HG02759 (cell line): Measurements from ENCODE around the gene APOM.

ENCODE experiments used
- ATAC-seq: cut with Tn5 transposase; IDR thresholded peaks from one replicate; pipeline ENCODE4 v1.9.1; 2021; ENCODE audit warnings: mild to moderate bottlenecking, moderate library complexity; ENCODE audit not compliant: unreplicated experiment

Gene APOM

DNA sequence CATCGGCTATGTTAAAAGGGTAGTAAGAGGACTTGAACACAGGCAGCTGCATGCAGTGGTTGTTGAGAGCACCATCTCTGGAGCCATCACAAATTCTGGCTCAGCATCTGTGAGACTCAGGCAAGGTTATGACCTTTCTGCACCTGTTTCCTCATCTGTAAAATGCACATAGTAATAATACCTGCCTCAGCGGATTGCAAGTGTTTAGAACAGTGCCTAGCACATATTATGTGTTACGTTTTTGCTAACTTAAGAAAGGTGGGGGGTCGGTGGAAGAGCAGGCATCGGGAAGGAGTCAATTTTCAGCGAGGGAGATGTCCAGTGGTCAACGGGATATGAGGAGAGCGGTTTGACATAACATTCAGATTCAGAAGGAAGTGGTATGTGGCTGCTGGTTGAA lies 22.3 kb downstream of the APOM start:
- ATAC-seq, result no peak

GRCh38 chr6:31680226-31681134 lies 24.8 kb downstream of the APOM start, which contains the start of gene LY6G5C:
LY6G5C (minus strand) TSS chr6:31681067; CDS start chr6:31680373, 694 bp downstream.
- ATAC-seq, result no peak

- ATAC-seq, result no peak
These were observed 25.5 kb downstream of the APOM start for GRCh38 chr6:31681135-31681671.

GRCh38 chr6:31683591-31683990 lies 27.9 kb downstream of the APOM start:
- no peak for ATAC-seq

GRCh38 chr6:31686483-31686882 lies 30.8 kb downstream of the APOM start:
- no peak for ATAC-seq

DNA sequence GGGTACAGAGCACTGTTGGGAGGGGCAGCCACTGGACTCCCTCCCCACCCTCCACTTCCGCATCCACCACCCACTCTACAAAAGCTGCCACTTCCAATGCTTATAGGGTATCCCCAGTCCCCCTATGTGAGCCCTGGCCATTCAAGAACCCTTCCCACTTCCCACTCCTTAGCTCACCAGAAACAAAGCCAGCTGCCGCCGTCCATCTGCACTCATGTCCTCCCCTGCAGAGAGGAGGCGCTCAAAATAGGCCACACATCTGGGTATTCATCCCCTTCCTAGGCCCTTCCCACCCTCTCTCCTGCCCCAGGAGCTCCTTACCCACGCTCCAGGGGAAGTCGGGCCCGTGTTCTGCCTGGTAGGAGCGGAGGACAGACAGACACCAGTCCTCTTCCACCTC lies 31.6 kb downstream of the APOM start:
- ATAC-seq, result no peak

DNA sequence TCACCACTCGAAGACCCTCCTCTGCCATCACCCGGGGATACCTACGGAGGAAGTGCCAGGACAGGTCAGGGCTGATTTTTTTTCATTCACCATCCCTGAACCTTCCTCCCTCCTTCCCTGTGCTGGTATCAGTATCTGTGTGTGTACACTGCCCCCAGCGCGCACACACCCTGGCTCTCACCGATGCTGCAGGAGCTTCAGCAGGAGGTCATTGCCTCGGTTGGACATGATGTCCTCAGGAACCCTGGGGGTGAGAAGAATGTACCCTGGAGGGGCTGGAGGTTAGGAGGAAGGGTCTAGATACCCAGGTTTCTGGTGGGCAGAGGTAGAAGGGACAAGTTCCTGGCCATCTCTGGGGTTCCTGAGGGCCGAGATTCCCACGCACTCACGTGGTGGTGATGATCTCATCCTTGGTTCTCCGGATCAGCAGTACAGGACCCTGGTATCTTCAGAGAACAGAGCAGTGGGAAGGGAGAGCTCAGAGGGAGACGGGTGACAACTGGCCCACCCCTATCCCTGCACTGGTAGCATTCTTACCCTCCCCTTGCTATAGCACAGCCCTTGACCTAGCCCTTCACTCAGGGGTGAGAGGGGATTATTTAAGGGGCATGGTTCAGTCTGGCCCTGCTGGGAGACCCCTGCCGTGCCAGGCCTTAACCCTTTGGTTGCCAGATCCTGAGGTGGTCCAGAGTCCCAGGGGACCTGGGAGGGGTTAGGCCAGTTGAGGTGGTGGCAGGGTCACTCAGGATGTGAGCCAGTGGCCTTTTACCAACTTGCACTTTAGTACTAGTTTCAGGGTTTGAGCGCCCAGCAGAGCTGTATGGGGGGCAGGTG lies 32.4 kb downstream of the APOM start:
- no peak for ATAC-seq

DNA sequence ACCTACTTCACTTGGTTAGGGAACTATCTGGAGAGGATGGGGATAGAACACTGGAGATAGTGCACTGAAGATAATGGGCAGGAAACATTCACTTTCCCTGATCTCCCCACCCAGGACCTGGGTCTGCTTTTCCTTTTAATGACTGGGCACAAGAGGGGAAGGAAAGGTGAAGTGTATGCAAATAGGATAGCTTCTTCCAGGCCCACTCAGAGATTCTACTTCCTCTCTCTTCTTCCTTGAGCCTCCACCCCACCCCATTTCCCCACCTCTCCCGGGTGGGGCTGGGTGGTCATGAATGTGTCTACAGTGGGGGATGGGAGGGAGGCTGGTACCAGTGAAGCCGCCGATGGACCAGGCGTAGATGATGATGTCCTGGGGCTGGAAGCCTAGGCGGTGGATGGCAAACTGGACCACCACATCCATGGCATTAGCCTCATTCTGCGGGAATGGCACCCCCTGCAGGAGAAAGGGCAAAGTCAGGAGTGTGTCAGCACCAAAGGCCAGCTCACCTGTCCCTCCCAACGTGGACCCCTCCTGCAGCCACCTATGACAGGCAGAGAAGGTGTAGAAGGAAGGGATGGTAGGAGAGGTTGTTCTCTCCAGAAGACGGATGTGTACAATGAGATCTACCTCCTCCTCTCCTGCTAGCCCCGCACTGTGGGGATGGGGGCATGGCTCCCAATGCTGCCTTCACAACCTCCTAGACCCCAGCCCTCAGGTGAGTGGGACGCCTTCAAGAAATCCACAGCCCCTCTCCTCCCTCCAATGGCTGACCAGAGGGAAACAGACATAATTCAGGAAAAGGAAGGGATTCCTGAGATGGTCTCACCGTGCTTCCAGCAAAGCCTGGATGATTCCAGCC lies 33.8 kb downstream of the APOM start:
- no peak for ATAC-seq

DNA sequence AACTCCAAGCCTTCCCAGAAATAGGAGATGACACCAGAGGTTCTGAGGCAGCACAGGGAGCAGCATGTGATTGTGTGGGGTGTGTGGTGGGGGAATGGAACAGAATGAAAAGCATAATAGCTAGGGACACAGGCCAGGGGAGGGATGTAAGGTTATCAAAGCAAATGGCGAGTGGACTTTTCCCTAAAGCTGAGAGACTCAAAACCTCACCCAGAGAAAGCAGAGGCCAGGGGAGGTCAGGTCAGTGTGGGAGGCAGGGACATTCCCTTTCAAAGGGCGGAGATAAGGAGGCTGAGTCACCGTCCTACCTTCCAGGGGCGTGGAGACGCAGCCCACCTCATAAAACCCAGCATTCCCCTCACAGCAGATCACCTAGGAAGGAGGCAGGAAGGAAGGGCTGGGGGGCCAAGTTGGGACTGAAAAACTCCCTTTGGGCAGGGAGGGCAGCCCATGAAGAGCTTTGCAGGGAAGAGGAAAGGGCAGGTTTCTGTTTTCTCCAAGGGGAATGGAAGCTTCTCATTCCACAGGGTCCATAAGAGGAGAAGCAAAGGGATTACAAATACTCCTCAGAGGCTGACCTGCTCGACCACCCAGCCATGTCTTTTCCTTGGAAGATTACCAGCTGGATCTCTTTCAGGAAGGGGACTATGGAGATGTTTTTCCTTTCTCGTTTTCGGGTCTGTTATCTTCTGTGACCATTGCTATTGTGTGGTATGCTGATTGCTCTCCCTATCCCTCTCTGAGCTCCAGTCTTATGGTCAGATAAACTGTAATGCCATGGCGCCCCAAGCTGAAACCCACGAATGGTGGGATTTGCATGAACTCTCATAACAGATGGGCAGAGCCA lies 34.8 kb downstream of the APOM start:
- ATAC-seq, result no peak

GRCh38 chr6:31691078-31691463 lies 35.4 kb downstream of the APOM start:
- no peak for ATAC-seq

DNA sequence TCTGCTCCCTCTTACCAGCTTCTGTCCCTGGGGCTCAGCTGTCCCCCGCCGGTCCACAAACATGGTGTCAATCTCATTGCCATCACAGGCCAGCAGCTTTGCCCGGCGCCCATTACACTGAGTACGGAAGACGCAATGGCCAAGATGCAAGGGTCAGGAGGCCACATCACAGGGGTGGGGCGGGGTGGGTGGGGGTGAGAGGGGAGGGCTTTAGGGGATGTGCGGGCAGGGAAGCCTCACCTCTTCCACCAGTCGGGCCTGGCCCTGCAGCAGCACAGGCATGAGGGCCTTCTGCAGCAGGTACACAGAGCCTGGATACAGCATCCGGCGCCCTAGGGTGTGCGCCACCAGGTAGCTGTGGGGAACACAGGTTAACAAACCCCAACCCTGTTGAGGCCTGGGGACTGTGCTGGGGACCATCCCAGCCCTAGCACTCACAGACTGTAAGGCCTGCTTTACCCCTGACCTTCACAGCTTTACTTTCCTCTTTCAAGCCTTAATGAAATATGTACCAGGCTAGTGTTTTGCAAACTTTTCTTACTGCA lies 35.9 kb downstream of the APOM start:
- no peak for ATAC-seq

DNA sequence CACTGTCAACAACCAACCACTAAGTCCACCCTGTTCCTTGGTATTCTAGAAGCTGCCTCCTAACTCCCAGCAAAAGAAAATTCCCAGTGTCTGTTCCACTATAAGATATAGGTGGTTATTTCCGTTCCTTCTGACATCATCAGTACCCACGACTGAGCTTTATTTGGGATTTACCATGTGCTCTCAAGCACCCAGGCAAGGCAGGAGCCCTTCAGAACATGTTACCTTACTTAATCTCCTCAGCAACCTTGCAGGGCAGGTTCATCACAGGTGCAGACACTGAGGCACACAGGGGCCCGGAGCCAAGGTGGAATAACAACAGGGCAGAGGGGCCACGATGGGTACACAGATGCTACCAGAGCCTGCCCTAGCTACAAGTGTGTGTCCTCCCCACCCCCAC lies 36.7 kb downstream of the APOM start:
- ATAC-seq, result no peak

DNA sequence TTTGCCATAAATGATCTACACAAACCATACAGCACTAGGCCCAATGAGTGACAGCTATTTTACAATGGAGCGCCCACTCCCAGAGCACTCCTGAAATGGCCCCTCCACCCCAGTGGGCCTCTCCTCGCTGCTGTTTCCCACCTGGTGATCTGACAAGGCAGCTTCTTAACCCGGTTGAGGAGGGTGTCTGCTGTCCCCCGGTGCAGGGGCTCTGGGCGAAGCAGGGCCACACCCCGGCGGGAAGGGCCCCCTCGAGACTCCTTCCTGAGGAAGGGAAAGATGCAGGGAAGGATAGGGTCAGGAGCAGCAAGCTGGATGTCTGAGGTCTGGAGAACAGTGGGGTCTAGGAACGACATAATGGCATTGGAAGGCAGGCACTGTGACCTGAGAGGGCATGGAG lies 37.2 kb downstream of the APOM start:
- ATAC-seq, result no peak

DNA sequence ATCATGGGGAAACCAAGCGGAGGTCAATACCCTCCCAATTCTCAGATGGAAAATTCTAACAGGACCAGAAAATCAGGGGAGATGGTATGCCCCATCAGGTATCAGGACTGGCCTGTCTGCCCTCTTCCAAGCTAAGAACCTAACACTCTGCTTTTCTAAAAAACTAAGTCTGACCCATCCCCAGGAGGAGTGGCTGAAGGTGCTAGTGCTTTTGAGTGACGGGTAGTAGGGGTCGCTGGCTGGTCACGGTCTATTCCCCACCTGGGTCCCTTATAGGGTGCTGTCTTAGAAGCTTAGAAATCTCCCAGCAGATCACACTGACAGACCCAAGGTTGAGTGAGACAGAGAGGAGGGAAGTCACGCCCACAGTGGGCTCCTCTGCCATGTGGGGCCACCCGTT lies 37.8 kb downstream of the APOM start:
- no peak for ATAC-seq

DNA sequence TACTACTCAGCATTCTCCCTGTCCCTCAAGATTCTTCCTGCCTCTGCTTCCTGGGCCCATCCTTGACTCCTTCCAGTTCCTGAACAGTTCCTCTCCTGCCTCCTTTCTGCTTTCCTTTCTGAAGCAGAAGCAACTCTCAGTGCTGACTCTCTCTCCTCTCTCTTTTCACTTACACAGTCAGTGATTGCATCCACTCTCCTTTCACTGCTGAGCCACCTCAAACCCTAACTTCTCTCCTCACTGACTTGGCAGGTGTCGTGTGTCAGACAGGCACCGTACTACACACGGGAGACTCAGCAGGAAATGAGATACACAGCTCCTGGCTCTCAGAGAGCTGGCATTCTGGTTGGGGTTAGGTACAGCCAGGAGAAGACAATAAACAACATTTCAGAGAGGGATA lies 41.9 kb downstream of the APOM start:
- ATAC-seq, result no peak

GRCh38 chr6:31700740-31701401 lies 45.2 kb downstream of the APOM start:
- no peak for ATAC-seq

- ATAC-seq, result no peak
These were observed 46.1 kb downstream of the APOM start for GRCh38 chr6:31701666-31702404.

GRCh38 chr6:31702405-31702818 lies 46.7 kb downstream of the APOM start:
- ATAC-seq, result no peak
